Ishikawa (cell line): ENCODE results near the gene TMEM266.

Source experiments
- CEBPB ChIP-seq: IDR thresholded peaks from 2 replicates; pipeline ENCODE4 v1.6.1; 2012
- EGR1 ChIP-seq: IDR thresholded peaks from 2 replicates; pipeline ENCODE4 v1.6.1; 2012
- EP300 ChIP-seq: IDR thresholded peaks from 2 replicates; pipeline ENCODE4 v1.6.1; 2012; ENCODE audit warnings: borderline replicate concordance
- RAD21 ChIP-seq: IDR thresholded peaks from 2 replicates; pipeline ENCODE4 v1.6.1; 2012; ENCODE audit warnings: low read depth
- REST ChIP-seq: IDR thresholded peaks from 2 replicates; pipeline ENCODE4 v1.6.1; 2012; ENCODE audit warnings: low read depth, mild to moderate bottlenecking

- TF ChIP-seq EP300, result no peak
- TF ChIP-seq CEBPB, result no peak
- no peak for TF ChIP-seq REST
- TF ChIP-seq EGR1, result no peak
- TF ChIP-seq RAD21, result no peak
These were observed 116.3 kb downstream of the TMEM266 start for GRCh38 chr15:76176059-76176458.
